HTR-8/SVneo (cell line): ENCODE data around the gene ARHGAP10.

ENCODE experiments used
- DNase-seq: peaks from one replicate; pipeline ENCODE4 v3.0.0; 2011; ENCODE audit warnings: low spot score, mixed read lengths; ENCODE audit not compliant: insufficient read length
- FAIRE-seq: peaks from 2 replicates; lab custom pipeline; 2011; peaks lifted over from hg19 to GRCh38; lab: Jason Lieb, UNC

ARHGAP10 gene

DNA sequence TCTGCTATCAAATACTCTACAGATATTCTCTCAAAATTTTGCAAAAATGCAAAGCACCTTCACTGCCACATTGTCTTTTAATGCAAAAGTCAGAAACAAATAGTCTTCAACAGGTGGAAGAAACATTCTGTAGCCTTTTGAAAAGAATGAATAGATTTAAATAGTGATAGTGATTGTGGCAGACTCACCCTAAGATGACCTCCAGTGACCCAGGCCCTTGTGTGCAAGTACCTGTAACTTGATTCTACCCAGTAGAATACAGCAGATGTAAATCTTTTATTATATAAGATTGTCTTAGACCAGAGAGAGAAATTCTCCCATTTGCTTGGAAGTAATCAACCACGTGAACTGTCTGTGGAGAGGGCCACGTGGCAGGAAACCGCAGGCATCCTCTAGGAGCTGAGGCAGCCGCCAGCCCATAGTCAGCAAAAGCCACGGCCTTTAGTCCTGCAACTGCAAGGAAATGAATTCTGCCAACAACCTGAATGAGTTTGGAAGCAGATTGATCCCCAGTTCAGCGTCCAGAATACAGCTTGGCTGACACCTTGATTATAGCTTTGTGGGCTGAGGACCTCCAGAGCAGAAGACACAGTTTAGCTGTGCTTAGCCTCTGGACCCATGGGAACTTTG, 272.5 kb downstream of the ARHGAP10 start:
- DNase-seq (no peak), FAIRE-seq (no peak)

DNA sequence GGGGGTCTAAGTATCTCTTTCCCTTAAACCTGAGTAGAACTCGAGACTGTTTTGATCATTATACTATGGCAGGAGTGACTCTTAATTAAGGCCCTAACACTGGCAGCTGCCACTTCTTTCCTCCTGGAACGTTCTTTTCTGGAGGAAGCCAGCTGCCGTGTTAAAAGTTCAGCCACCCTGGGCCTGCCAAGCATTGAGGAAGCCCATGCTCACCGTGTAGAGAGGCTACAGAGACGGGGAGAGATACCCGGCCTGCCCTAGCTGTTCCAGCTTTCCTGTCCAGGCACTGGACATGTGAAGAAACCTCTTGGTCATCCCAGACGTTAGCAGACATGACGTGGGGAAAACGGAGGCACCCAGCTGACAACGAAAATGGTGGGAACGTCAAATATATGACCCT, 274.1 kb downstream of the ARHGAP10 start:
- no peak for DNase-seq
- no peak for FAIRE-seq

DNA sequence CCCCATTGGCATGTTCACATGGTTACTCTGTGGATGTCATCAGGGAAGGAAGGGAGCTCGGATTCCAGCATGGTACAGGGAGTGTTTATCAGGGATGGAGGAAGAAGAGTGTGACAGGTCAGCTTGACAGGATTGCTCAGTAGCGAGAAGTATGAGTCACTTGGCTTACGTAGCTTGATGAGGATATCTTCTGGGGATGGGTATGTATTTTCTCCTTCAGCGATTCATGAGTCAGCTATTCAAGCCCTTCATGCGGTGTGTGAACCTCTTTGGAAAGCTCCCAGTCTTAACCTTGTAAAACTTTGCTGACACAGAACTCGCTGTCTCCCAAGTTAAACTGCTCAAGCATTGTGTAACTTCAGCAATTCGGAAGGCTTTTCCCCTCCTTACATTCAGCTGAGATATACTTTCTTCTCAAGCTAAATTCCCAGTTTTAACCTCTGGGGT, 275.4 kb downstream of the ARHGAP10 start:
- DNase-seq = peak; percentile 92
- FAIRE-seq = peak; percentile 86

DNA sequence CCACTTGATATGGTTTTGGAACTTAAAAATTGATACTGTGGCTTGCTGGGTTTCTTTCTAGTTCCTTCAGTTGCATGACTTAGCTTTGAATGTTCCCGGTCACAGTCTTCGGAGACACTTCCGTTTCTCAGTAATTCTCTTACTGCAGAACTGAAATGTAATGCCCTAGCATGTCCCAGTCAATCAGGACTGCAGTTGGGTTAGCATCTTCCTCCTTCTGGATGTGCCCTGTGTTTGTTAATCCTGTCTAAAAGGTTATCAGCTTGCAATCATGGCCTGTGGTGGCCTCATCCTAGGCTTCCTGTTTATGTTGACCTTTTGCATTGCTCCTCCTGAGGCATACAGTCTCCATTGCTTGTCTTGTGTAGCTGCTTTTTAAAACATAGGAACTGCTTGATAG, 275.9 kb downstream of the ARHGAP10 start:
- FAIRE-seq (no peak), DNase-seq (no peak)

DNA sequence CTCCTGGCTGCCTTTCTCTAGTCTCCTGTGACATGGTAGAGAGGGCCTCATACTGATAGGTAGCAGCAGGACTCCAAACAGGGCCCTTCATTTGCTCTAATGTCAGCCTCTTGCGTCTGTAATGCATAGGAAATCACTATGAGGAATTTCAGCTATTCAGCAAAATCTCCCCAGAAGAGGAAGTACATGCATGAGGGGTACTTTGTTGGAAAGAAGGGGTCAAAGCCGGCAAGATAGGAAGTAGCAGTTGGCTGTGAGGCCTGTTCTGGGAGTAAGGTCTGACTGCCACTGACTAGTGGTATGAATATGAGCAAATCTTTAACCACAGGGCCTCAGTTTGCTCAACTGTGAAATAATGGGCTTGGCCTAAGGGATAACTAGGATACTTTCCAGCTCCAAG, 283.2 kb downstream of the ARHGAP10 start:
- FAIRE-seq = no peak

DNA sequence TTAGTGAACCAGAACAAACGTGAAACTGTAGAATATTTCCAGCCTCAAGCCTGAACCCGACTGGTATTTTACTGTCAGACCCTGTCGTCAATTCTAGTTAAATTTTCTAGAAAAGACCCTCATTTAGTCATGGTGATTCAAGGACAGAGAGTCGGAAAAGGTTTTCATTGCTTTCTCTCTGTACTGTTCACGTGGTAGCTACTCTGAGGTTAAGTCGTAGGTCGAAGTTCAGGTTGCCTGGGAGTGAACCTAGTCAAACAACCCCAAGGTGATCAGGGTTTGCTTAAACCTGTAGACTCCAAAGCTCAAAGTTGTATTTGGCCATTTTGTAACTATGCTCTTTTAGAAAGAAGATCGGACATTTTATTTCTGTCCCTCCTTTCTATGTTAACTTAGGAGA, 283.6 kb downstream of the ARHGAP10 start:
- FAIRE-seq (no peak), DNase-seq (no peak)

More for the DNA sequence above, 283.2 kb downstream of the ARHGAP10 start:
- no peak for DNase-seq

DNA sequence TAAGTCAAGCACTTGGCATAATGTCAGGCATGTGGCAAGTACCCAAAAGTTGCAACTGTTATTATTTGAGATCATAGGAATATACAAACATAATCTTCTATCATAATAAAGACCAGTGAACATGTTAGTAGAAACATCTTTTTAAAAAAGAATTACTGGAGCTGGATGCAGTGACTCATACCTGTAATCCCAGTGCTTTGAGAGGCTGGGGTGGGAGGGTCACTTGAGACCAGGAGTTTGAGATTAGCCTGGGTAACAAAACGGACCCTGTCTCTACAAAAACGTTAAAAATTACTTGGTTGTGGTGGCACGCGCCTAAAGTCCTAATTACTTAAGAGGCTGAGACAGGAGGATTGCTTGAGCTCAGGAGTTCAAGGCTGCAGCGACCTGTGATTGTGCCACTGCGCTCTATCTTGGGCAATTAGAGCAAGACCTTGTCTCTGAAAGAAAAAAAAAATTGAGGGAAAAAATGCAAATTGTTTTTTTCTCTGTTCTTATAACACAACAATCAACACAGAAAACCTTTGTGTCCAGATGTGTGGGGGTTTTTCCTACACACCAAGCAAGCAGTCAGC, 284.3 kb downstream of the ARHGAP10 start:
- no peak for DNase-seq
- no peak for FAIRE-seq

DNA sequence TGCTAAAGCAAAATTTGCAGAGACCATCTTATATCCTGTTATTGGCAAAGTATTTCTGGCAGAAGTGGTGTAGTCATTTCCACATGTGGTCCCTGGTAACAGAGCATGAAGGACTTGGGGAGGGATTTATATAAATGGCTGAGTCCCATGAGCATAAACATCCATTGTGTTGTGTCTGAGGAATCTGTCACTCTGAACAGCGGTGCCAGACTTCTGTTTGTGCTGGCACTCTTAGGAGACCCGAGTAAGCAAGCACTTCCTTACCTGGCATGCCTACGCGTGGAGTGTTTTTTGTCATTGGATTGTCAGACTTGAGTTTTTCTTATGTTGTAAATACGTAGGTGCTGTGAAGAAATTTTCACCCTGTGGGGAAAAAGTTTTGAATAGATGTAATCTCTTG, 285.9 kb downstream of the ARHGAP10 start:
- no peak for FAIRE-seq
- no peak for DNase-seq

DNA sequence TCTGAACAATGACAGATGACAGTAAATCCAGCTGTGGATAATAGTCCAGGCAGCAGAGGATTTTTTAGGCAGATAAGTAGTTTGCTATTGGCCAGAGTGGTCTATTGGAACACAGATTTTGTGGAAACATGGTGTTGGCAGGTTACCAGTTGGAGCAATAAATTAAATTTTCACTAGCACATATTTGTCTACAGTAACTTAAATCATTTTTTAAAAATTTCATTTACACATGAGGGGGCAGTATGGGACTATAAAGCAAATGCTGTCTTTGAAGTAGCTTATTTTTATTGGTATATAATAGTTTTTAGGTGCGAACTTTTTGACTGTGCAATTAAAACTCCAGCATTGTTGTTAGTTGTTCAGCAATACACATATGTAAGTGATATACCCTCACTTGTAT, 289.8 kb downstream of the ARHGAP10 start:
- FAIRE-seq (no peak), DNase-seq (no peak)

DNA sequence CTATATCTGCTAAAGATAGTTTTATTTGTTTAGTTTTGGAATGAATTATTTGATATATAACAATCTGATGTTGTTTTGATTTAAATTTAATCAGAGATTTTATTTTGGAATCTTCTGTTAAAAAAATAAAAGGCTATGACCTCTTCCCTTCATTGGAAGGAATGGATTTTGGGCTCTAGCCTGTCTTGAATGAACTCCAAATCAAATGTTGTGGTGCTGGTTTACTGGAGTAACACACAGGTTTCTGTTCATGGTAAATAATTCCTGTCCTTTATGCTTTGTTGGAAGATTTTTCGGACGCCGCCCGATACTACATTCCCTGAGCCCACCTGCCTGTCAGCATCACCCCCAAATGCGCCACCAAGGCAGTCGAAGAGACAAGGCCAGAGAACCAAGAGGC, 291.1 kb downstream of the ARHGAP10 start:
- DNase-seq (no peak), FAIRE-seq (no peak)

DNA sequence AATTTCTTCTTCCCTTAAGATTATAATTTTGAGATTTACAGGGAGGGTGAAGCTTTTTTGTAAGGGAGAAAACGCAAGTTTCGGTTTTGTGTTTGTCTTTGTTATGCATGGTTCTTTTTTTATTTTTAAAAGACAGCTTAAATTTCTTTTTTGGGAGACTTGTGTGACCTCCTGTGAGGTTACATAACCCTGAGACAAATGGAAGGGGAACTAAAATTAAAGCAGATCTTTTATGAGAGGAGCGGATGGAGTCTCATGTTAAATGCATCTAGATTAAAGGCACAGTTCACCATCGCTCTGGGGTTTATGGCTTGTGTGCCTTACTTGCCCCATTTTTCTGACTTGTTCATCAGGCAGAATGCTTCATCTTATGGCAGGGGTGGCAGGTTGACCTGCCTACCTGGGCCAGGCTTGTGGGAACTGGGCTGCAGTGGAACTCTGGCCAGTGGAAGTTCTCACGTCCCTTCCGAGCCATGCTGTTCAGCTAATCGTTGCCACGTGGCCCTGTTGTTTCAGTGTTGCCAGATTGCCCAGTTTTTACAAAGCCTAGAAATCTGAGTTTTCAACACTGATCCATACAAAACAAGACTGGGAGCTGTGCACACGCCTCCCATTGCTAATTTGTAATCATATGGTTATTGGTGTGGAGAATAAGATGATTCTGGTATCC, 291.8 kb downstream of the ARHGAP10 start:
- DNase-seq (no peak), FAIRE-seq (no peak)

DNA sequence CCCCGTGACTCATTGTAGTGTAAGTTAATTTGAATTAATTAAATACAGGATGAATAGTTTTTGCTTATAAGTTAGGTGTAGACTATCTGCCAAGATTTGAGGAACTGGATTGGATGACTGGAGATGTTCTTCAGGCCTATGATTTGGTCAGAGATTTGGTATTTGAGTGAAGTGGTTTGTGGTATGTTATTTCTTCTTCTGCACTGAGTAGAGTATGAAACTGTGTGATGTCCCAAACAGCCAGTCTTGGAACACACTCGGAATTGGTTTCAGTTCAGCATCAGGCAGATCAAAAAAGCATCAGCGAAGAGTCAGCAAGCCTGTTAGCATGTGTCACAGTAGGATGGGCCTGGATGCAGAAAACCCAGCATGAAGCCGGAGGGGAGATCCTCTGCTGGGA, 294.1 kb downstream of the ARHGAP10 start:
- no peak for FAIRE-seq

DNA sequence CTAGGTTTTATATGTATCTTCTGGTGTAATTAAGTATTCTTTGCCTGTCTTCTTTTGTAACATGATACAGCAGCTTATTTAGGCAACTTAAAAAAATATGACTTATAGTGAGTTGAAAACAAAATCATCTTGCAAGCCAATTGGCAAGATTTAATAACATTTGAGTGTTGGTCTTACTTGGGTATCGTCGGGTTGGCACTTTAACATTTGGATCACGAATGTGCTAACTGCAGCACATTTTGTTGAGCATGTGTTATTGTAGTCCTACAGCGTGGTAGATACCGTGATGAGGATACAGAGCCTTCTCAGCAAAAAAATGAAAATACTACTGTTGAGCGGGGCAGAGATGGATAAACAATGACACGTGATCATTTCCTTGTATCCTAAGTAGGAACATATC, 295.3 kb downstream of the ARHGAP10 start:
- FAIRE-seq = no peak

More for the DNA sequence above, 294.1 kb downstream of the ARHGAP10 start:
- no peak for DNase-seq

DNA sequence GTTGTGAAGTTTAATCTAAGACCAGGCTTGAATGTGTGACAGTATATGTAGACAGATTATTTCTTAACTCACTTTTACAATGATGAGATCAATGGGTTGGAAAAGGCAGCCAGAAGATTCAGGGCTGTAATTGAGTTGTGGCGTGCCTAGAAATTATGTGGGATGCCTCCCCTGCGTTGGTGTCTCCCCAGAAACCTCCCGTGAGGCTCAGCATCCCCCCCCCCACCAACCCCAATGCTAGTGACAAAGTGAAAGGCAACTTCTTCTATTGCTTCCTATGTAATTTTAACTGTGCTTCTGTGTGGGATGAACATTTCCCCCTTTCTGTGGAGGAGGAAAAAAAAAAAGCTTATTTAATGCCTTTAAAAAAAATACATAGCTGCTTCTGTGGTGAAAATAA, 297.9 kb downstream of the ARHGAP10 start:
- no peak for DNase-seq
- FAIRE-seq = no peak

More for the DNA sequence above, 295.3 kb downstream of the ARHGAP10 start:
- DNase-seq = no peak

DNA sequence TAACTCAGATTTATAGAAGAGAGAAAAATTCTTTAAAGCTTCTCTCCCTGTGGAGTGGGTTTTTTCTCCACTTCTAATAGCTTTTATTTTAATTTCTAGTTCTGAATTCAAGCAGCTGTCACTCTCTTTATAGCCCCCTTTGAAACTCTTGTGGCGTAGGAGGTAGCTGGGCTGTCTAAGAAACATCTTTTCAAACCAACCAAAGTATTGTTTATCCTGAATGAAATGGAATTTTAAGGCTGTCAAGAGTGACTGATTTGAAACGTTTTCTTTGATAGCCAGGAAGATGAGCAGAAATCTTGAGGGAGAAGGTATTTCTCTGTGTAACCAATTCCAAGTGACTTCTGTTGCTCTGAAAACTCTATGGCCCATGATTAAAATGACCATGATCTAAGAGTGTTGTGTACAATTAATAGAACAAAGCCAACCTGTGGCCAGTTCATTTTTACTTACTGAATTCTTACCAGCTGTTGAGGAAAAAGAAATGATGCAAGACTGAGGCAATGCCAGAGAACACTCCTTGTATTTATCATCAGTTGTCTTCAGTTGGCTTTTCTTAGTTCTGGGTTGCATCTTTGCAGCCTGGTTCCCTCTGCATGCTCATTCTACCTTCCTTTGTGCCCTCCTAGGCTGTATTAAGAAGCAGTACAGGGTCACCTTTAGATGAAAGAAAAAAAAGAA, 298.4 kb downstream of the ARHGAP10 start:
- no peak for FAIRE-seq
- no peak for DNase-seq

DNA sequence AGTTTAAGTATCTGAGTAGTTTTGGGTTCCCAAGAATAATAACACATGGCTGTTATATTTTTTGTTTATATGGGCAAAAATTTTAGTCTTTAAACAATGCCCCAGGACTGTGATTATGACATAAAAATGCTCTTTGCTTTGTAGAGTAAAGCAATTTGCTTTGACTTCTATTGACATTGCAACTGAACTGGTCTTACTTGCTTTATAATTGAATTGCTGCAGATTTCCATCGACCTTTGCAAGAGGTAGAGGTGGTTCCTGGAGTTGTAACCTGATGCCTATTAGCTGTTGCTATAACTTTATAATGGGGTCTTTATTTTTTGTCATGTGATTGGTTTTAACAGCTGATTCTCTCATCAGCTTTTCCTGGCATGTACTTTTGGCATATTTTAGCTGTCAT, 302.9 kb downstream of the ARHGAP10 start:
- no peak for FAIRE-seq
- DNase-seq = no peak

DNA sequence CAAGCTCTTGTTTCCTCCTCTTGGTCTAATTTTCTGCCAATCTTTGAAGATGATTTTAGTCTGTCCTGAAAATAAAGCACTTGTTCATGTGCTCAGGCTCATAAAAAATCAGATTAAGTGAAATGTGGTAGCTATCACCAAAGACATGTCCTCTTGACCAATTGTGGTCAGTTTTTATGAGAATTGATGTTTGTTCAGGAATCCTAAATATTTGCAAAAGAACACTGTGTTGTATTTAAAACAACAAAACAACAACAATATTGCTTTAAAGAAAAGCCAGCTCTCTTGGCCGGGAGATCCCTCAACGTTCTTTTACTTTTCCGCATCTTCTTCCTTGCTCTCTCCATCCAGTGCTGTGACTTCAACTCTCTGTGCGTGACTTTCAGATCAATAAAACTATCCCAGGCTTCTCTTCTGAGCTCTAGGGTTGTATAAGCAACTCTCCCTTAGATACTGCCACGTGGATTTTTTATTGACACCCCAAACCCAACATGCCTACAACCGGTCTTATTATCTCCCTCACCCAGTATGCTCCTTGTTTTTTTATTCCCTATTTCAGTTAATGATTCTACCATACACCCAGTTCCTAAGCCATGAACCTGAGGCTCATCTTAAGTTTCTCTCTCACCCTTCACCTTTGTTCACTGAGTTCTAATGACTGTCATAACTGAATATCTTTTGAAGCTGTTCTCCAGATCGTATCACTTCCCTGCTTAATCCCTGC, 309.9 kb downstream of the ARHGAP10 start:
- FAIRE-seq (no peak), DNase-seq (no peak)

DNA sequence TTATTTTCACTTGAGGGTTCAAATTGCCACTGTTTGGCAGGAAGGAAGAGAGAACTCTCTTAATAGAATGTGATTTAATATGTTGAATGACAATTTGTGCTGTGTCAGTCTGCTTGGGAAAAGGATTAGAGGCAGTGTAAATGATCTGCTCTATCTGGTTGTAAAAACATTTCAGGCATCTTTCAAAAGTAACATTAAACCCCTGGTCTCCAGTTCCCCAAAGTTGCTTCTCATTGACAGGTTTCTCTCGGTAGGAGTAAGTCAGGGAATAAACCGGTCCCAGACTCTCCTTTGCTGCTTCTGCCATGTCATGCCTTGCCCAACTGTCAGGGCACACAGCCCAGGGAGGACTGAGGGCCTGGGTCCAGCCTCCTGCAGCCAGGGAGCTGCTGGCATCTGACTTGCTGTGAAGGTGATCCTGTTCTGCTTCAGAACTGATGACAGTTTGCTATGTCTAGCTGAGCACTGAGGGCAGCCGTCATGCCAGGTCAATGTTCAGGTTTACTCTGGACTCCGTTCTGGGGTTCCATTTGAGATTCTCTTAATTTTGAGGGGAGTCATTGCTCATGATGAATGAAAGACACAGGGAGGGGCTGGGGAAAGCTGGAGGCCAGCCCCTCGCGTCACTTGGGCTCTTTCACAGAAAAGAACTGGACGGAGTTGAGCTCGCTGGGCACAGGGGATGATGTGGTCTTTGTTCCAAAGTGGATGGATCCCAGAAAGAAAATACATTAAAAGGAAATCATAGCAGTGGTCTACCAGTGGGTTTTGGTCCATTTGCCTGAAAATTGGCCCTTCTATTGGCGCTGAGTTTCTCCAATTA, 312.4 kb downstream of the ARHGAP10 start:
- no peak for DNase-seq
- peak; percentile 4 for FAIRE-seq

DNA sequence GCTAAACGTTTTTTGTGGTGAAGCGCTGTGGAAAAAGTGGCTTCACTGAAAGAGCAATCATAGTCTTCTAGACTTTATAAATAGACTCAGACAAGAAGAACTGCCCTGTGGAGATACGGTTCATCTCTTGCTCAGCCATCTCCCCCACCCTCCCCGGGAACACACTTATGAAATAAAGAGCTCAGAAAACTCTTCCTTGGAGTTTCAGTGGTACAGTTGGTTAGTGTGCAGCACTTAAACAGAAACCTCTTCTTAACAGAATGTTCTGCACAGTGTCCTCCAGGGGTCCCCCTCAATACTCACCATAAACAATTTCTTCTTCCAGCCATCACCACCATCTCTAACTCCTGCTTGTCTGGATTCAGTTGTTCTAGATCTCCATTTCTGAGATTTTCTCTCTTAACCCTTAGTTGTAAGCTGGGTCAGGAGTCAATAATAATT, 313.0 kb downstream of the ARHGAP10 start:
- FAIRE-seq = no peak
- DNase-seq = peak; percentile 11

DNA sequence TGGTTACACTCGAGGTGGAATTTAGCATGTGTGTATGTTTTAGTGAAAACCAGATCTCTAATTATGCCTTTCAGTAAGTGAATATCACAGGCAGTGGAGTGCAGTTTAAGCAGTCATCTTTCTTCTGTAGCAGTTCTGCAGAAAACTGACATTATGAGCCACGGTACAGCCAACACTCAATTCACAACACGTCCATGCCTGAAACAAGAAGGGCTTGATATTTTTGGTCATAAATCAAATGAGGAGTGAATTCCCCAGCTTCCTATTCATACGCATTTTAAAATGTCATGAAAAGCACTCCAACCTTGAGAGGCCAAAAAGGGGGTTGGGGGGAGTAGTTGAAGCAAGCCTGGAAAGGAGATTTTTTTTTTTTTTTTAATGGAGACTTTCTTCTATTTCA, 316.7 kb downstream of the ARHGAP10 start:
- DNase-seq (no peak), FAIRE-seq (no peak)
